CD4-positive, alpha-beta T cell treated with Interferon gamma for 1 hour (primary cell): ENCODE results near the gene DHX15.

Experiments
- DNase-seq: peaks from one replicate; pipeline ENCODE4 v3.0.0-alpha.2; 2020

The DHX15 gene

DNA sequence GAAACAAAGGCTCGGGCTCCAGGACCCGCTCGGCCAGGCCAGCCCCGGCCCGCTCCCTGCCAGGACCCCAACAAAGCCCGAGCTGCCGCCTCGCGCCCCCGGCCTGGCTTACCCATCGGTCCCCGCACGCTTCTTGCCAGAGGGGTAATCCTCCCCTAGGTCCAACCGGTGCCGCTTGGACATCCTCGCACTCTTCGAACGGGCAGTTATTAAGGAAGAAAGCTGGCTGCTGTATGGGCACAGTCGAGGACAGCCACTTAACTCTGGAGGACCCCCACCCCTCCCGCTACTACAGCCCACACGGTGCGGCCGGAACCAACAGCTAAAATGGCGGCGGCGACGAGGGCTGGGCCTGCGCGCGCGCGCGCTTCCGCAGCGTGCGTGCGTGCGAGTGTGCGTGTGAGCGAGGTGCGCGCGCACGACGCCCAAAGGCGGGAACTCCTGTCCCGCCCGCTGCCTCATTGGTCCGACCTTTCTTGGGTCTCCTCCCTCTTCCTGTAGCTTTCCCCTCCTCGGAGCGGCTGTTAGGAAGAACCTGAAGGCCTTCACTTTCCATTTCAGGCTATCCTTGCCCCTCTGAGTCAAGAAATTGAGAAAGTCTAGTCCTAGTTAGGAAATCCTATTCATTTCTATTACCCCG lies at the start of gene DHX15:
DHX15 (minus strand) TSS at position 344 of the 640 bp plus-strand sequence; CDS start at position 183, 161 bp downstream.
- peak; percentile 94 for DNase-seq

DNA sequence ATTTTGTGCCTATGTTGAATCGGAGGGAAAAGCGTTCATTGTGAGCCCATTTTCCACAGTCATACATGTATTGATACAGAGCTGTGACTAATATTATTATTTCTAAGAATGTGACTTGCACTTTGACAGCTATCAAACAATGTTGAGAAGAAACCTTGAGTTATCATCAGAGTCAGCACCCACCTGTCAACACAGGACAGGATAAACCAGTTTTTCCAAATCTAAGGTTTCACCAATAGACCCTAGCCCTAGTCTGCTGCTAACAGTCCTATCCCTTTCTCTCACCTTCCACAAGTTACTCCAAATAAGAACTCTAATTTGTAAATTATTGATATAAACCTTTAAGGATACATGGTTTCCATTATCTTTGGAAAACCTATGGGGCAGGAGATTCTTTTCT lies 47.7 kb upstream of the DHX15 start:
- no peak for DNase-seq

DNA sequence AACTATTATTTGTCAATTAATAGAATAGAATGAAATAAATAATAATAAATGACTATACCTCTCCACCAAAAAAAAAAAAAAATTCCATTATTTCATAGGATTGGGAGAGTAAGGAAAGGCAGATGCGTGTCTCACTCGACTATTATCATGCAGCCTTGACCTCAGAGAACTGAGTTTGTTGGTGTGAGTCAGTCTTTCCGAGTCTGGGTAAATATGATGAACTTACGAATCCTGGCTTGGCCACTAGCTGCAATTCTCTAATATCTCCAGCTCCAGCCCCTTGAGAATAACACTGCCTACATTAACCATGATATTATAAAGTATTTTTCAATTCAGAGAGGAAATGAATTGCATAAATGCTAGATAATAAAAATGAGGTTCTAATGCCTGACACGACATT lies 46.6 kb upstream of the DHX15 start:
- DNase-seq = no peak

DNA sequence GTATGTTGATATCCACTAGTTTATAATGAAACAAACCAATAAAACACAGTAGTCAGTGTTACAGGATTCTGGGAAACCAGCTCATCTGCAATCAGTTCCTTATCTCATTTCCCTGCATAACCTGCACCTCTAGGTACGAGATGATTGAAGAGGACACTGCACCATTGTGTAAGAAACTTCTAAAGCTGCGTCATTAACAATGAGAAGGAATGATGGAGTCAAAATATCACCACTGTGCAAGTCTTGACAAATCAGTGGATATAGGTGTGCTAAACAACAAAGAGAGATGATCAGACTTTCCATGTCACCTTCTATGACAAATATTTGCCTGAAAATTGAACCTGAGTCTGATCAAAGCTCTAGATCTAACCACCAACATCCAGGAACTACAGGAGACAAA lies 40.7 kb upstream of the DHX15 start:
- DNase-seq = no peak

DNA sequence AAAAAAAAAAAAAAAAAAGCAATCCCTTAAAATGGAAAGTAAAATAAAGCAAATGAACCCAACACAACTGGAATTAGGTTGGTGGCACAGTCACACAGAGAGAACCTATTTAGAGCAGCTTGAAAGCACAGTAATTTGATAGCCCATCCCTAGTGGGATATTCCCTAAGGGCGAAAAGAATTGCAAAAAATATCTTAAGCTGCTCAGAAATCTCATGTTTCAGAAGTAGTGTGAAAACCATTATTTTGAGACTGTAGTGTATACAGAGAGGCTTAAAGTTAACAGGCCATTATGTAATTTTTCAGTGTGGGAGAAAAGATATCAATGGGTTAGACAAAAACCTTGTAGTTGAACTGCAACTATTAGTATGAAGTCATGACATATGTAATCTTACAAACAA lies 40.0 kb upstream of the DHX15 start:
- DNase-seq = no peak

DNA sequence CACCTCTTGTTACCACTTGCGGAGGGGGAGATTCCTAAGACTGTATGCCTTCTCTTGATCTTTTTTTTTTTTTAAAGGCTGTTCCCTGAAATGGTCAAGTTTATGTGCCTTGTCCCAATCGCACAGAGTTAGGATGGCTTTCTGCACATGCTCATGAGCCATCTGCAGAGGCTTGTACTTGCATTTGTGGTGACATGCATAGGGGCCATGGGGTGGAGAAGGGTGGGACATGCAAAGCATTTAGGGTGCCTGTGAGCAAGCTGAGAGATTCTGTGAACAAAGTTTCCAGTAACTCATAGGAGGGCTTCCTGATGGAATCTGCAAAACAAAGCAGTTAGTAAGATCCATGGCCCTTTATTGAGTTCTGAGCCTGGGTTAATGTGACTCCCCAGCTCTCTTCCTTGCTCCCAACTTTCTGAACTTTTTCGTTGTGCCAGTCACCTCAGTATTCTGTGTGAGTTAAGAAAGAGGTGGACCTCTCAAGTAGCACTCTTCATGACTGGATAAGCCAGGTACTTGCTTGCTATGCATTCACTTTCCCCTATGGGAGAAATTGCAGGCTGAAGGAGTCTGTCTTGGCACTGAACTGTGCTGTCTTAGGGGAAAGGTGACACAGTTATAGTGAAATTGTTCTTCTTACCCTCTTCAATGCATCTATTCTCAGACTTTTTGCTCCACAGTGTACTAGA lies 37.9 kb upstream of the DHX15 start:
- DNase-seq = no peak

DNA sequence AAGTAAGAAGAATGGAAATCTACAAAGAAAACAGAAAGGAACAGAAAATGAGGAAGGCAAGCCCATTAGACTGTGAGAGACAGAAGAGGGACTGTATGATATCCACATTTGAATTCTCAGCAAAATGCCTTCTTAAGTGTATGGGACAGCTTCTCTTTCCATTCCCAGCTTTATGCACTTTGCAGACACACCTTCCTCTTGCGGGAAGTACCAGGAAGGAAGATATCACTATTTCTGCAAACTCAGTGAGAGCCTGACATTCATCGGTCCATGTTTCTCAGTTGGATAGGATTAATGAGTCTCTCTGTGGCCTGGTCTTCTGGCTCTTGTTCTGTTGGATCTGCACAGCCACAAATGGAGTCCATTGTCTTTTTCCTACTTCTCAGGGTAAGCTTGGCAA lies 31.6 kb upstream of the DHX15 start:
- no peak for DNase-seq

DNA sequence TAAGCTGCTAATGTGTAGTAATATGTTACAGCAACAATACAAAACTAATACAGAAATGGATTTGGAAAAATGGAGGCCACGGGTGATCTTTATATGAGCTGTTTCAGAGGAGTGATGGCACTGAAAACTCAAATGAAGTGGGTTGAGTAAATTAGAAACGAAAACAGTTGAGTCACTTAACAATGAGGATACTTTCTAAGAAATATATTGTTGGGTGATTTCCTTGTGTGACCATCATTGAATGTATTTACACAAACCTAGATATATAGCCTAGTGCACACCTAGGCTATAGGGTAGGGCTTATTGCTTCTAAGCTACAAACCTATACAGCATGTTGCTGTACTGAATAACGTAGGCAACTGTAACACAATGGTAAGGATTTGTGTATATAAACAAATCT lies 30.5 kb upstream of the DHX15 start:
- no peak for DNase-seq

DNA sequence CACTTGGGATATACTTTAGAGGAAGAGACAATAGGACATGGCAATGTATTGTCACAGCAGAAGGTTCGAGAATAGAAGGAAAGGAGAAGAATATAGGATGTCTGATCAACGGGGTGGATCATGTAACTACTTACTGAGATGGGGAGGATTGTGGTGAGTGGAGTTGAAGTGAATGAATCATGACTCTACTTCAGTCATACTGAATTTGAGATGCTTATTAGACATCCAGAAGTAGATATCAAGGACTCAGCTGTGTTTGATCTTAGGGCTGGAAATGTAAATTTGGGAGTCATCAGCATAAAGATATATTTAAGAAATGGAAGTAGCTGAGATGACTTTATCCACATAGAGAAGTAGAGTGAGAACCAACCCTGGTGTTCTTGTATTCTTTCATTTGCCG lies 29.1 kb upstream of the DHX15 start:
- no peak for DNase-seq

DNA sequence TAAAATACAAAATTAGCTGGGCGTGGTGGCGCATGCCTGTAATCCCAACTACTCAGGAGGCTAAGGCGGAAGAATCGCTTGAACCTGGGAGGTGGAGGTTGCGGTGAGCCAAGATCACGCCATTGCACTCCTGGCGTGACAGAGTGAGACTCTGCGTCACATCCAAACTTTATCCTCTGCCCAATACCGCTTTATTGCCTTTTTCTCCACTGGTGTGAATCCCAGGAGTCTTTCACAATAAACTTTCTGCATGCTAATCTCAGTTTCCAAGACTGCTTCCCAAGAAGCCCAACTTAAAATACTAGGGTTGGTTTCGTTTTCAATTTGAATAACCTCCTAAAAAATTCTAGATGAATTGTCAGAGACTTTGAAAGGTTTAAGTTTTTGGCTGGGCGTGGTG lies 27.2 kb upstream of the DHX15 start:
- no peak for DNase-seq

DNA sequence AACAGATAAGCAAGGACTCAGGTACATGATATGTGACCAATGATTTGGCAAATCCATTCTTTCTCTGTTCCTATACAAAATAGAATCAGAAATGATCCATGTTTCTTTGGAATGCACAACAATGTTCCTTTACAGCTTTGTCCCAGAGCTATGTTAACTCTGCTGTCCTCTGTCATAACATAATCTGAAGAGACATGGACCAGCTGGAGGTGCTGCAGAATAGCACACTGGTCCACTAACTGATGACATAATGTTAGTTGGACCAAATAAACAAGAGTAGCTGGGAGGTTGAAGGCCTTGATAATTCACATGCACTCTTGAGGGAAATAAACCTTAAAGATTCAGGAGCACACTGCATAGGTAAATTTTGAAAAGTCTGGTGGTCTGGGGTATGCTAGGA lies 23.0 kb upstream of the DHX15 start:
- no peak for DNase-seq

DNA sequence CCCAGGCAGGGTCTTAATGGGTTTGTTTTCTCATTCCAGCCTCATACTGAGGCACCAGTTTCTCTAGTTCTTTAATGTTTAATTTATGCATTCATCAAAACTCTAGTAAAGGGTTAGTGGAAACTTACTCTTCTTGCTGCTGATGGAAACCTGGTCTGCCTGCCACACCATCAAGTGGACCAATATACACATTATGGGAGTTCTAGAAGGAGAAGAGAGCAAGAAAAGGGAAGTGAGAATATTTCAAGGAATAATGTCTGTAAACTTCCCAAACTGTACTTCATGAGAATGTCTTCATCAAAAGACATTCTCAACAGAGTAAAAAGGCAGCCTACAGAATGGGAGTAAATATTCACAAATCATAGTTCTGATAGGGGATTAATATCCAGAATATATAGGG lies 20.9 kb upstream of the DHX15 start:
- DNase-seq = no peak

DNA sequence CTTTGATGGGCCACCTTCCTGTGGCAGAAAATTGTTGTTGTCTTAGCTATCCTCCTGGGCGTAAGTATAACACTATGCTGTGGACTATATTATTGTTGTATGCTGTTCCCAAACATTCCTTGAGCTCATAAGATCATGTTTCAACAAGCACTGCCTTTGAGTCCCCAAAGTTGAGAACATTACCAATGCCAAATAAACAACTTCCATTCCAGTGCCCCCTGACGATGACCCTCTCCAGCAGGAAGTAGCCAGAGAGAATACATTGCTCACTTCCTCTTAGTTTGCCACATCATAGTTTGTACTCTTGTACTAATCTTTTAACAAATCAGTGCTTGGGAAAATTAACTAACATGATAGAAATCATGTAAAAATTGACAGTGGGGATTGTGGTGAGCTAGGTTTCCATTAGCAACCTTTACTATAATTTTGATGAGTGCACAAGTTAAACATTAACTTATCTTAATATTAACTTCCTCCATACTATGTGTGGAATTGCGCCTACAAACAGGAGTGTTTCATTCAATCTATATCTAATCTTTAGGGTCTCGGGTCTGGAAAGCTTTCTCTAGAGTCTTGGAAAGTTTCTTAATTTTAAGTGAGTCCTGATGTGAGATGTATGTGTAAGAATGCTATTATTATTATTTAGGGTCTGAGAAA lies 20.3 kb upstream of the DHX15 start:
- DNase-seq = no peak

DNA sequence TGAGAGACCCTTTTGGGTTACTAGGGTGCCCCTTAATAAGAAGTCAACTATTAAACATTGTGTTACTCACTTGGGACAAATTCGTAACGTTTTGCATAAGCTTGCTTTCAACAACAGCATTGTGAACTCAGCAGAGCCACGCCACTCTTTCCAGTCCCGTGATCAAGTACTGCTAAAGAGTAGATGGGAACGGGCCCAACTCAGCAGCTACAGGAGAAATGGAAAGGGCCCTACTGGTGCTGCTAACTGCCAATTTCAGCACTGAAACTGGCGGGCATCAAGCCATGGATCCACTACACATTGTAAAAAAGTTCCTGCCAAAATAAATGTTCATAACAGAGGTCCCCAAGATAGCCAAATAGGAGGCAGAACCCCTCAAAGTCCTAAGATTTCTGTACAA lies 19.0 kb upstream of the DHX15 start:
- DNase-seq = no peak

DNA sequence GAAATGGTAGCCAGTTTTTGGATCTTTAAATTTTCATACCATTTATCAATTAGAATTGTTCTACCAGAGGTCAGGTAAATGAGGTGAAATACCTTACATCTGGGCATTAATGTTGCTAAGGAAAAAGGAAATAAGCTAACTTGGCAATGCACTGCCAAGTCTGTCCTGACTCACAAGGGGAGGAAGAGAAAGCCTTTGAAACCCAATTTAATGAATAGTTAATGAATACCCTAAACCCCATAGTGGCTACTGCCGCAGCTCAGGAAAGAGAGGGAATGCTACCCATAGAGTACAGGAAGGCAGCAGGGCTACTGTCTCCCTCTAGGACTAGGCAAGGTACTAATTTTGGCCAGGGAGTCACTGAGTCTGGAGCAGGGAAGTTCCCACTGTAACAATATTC lies 16.8 kb upstream of the DHX15 start:
- no peak for DNase-seq

DNA sequence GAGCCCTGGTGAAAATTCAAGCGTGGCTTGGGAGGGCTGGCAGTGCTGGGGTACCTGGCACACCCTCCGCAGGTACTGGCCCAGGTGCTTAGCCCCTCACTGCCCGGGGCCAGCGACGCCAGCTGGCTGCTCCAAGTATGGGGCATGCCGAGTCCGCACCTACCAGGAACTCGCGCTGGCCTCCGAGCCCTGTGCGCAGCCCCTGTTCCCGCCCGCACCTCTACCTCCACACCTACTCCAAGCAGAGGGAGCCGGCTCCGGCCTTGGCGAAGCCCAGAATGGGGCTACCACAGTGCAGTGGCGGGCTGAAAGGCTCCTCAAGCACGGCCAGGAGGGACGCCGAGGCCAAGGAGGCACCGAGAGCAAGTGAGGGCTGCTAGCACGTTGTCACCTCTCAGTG lies 14.9 kb upstream of the DHX15 start:
- no peak for DNase-seq

DNA sequence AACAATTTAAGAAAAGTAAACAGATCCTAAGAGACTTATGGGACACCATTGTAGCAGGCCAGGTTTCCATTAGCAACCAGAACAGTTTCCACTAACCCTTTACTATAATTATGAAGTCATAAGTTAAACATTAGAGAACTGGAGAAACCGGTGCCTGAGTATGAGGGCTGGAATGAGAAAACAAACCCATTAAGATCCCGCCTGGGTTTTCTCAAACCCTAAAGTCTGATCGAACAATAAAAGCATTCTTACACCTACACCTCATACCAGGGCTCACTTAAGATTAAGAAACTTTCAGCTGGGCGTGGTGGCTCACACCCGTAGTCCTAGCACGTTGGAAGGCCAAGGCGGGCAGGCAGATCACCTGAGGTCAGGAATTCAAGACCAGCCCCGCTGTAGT lies 13.7 kb upstream of the DHX15 start:
- no peak for DNase-seq

DNA sequence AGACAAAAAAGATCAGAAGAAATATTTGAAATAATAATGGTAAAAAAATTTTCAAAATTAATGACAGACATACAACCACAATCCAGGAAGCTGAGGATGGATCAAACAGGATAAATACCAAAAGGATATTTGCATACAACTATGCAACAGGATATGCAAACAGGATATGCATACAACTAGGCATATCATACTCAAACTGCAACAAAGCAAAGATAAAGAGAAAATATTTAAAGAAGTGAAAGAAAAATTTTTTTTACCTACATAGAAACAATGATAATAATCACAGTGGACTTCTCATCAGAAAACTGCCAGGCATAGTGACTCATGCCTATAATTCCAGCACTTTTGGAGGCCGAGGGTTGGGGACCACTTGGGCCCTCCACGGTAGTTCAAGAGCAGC lies 11.3 kb upstream of the DHX15 start:
- no peak for DNase-seq

DNA sequence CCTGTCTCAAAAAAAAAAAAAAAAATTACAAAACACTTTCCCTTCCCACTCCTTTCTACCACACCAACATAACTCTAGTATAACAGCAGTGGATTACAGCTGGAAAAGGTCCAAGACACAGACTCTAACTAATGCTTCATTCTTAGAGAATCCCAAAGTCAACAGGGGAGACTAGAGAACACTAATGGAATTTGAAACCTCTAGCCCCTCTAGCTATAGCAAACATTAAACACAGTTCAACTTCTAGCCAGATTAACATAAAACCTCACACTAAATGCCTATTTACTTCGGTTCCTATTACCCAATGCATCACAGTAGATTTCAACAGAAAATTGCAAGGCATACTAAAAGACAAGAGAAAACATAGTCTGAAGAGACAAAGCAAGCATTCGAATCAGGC lies 10.5 kb upstream of the DHX15 start:
- DNase-seq = no peak

DNA sequence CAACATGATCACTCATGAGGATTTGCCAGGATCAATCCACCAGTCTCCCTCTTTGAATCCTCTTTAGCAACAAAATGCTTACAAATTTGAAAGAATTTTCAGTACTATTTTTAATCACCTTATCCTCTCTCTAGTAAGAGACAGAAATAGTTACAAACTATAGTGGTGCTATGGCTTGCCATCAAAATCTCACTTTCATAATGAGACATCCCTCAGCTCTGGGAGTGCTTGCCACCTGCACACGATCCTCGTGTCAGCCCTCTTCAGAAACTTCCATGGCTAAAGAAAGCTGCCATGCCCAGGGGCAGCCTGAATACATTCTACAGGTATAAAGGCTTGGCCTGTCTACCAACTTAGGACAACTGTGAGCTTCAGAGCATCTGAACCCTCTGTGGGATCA lies 5.1 kb upstream of the DHX15 start:
- no peak for DNase-seq

DNA sequence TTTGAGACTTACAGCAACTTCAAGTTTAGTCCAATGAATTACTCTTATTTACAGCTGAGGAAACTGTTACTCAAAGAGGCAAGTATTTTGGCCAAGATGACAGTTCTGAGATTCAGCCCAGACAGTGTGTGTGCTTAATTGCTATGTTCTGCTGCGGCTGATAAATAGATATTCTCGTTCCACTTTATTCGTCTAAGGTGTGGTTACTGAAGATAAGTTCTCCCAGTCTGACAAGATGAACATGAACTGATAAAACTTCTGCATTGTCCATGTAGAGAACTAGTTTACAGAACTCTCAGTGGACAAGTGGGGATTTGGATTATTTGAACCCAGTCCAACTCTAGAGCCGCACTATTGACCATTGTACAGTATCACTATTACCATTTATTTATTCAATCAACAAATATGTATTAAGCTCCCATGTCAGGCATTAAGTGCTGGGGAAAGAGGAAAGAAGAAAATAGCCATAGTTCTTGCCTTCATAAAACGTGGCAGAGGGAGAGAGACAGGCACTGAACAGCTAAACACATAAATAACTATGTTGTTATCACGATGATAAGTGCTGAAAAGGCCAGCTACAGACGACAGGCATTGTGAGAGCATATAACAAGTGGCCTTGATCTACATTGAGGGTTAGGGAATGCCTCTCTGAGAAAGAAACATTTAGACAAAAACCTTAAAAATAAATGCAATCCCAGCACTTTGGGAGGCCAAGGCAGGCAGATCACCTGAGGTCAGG lies 4.0 kb upstream of the DHX15 start:
- no peak for DNase-seq

DNA sequence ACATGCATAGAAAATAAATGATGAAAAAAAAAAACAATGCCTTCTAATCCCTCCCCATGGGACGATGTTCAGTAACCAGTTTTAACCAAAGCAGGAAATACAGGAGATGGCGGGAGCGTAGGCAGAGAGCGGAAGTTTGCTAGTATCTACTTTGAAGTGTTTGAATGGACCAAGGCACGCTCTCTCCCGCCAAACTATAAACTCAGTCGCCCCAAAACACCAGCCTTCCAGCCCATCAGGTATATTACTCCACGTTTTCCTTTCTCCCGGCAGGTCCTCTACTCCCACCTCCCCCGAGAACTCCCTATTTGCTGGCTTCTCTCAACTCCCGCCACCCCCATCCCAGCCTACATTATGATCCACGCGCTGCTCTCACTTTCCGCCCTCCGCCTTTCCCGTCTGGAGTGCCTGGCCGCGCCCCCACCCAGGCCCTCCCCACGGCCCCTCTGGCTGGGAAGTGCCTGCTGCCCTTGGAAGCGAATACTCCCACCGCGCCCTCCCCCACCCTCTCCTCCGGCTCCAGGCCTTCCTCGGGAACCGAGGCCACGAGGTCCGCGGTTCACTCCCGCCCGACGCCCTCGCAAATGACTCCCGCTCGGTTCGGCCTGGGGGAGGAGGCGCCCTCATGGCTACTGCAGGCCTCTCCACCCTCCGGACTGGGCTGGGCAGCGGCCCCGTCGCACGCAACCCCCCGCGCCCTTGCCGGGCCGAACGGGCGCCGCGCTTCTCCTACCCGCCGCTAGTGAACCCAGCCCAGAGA lies 723 bp downstream of the DHX15 start:
- DNase-seq = peak; percentile 6

DNA sequence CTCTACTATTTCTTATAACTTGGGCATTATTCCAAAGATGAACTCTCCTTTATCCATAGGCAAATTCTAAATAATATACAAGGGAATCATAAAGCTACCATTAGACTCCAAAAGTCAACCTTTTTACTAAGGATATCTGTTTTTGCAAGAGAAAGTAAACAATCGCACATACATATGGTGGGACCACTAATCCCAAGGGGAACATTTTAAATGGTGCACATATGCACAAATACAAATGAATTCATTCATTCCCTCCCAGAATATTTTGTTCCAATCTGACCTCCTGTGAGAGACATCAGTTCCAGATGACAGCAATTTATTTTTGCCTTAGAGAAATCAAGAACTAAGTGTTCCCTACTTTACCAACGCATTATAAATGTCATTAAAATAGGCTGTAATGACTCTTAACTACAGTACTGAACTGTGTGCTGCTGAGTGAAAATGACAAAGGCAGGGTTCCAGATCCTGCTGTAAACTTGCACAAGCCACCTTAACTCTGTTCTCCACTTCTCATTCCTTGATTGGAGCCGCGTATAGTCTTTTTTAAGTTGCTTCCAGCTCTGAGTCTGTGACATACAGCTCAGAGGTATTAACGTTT lies 2.0 kb downstream of the DHX15 start:
- DNase-seq = no peak
